Activated CD4-positive, alpha-beta T cell treated with anti-CD3 and anti-CD28 coated beads, Interleukin-2, amount 50 U/mL, for 24 hours (primary cell): Measurements from ENCODE around the gene NKTR.

ENCODE experiments used
- DNase-seq, 2 donors: peaks; one replicate each; pipeline ENCODE4 v3.0.0-alpha.2; 2020; ENCODE audit warnings: low read depth in 1 of 2, low spot score in 1 of 2

The NKTR gene

GRCh38 chr3:42680806-42681205 is 80.3 kb downstream of the NKTR start:
- no peak for DNase-seq

- no peak for DNase-seq
Measured at GRCh38 chr3:42681361-42682038, 81.0 kb downstream of the NKTR start.

DNA sequence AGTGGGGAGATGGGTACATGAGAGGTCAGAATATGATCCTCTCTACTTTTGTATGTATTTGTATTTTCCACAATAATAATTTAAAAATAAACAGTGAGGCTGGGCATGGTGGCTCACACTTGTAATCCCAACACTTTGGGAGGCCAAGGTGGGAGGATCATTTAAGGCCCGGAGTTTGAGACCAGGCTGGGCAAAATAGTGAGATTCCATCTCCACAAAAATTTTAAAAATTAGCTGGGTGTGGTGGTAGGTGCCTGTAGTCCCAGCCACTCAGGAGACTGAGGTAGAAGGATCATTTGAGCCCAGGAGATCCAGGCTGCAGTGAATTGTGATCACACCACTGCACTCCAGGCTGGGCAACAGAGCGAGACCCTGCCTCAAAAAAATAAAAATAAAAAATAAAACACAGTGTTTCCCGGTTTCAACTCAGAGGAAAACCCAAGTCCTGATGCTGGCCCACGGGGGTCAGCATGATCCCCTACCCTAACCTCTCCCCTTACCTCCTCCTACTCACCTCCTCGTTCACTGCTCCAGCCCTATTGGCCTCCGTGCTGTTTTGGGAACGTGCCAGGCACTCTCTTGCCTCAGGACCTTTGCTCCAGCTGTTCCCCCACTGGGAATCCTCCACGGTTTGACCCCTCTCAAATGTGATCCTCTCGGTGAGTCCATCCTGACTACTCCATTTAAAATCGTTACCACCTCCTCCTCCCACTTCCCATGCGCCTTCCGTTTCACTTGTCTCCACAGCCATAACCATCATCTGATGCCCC is 82.0 kb downstream of the NKTR start:
- no peak for DNase-seq

GRCh38 chr3:42683875-42684598 is 83.6 kb downstream of the NKTR start:
- DNase-seq: peak; percentile 19 to 42

DNA sequence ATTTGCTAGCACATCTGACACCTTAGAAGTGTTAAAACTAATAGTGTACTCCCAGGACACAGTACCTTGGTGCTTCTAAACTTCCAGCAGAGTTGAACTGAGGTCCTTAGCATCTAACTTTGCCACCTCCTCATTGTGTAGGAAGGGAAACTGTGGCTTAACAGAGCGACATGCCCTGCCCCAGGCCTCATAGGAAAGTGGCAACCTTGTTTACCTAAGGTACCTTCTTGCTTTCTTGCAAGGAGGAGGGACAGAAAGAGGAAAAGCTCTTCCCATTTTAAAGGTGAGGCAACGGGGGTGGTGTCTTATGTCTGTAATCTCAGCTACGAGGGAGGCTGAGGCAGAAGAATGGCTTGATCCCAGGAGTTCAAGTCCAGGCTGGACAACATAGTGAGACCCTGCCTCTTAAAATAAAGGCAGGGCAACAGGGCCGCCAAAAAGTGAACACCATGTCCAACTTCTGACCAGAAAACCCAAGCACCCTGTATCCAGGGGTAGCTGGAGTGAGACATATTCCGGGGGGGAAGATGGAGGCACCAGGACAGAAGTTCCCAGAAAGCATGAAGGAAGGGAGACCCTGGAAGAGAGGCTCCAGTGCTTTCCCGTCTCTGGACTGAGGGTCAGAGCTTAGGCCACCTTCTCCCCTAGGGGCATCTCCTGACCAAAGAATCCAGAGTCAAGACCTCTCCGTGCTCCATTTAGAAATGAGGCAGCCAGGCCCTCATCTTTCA is 84.3 kb downstream of the NKTR start:
- DNase-seq: no peak

- DNase-seq: no peak
Measured at GRCh38 chr3:42685363-42685881, 84.9 kb downstream of the NKTR start, which contains the start of gene KLHL40. TSS of gene KLHL40 (plus strand) at chr3:42685537. CDS start at chr3:42685619, 82 bp downstream.

- DNase-seq: no peak
Measured at GRCh38 chr3:42685891-42686820, 85.7 kb downstream of the NKTR start.

- no peak for DNase-seq
Measured at GRCh38 chr3:42686832-42687650, 86.6 kb downstream of the NKTR start.

GRCh38 chr3:42688016-42688415 is 87.5 kb downstream of the NKTR start:
- DNase-seq: no peak

GRCh38 chr3:42688487-42689420 is 88.3 kb downstream of the NKTR start:
- no peak for DNase-seq

GRCh38 chr3:42689421-42690014 is 89.0 kb downstream of the NKTR start:
- DNase-seq: no peak

GRCh38 chr3:42690191-42690590 is 89.7 kb downstream of the NKTR start:
- DNase-seq: no peak

GRCh38 chr3:42690766-42691680 is 90.5 kb downstream of the NKTR start:
- DNase-seq: no peak

GRCh38 chr3:42691816-42692666 is 91.6 kb downstream of the NKTR start:
- no peak for DNase-seq

GRCh38 chr3:42692667-42693529 is 92.4 kb downstream of the NKTR start:
- DNase-seq: no peak
